GM19372 (cell line): Measurements from ENCODE around the gene ZNF513.
"Not testable (repeated sequence)": the region's sequence is repeated elsewhere in the genome, so short reads cannot be mapped to it uniquely, and the experiment has no call there.

Experiments used
- ATAC-seq: cut with Tn5 transposase; IDR thresholded peaks from one replicate; pipeline ENCODE4 v1.9.1; 2021; ENCODE audit warnings: mild to moderate bottlenecking, low read depth, moderate library complexity; ENCODE audit not compliant: unreplicated experiment

The ZNF513 gene

GRCh38 chr2:27380626-27381545, at the start of gene ZNF513:
Gene ZNF513 (minus strand): TSS chr2:27380734. CDS start chr2:27380526, 208 bp downstream.
- ATAC-seq, result peak; percentile 96

GRCh38 chr2:27428978-27429541, 48.5 kb upstream of the ZNF513 start:
- ATAC-seq, result peak; percentile 53

GRCh38 chr2:27428213-27428977, 47.9 kb upstream of the ZNF513 start, which contains the start of gene NRBP1:
Gene NRBP1 (plus strand): TSS chr2:27428631. CDS start chr2:27433274, 4,643 bp downstream.
- ATAC-seq, result peak; percentile 88

GRCh38 chr2:27427863-27428212, 47.3 kb upstream of the ZNF513 start:
- no peak for ATAC-seq

GRCh38 chr2:27425039-27425438, 44.5 kb upstream of the ZNF513 start:
- ATAC-seq, result not testable (repeated sequence)

GRCh38 chr2:27422958-27423357, 42.4 kb upstream of the ZNF513 start:
- ATAC-seq, result no peak

- no peak for ATAC-seq
Measured at GRCh38 chr2:27421660-27422250, 41.2 kb upstream of the ZNF513 start.

GRCh38 chr2:27420996-27421395, 40.5 kb upstream of the ZNF513 start:
- no peak for ATAC-seq

GRCh38 chr2:27416151-27416550, 35.6 kb upstream of the ZNF513 start:
- no peak for ATAC-seq

- no peak for ATAC-seq
Measured at GRCh38 chr2:27412419-27413152, 32.1 kb upstream of the ZNF513 start.

- ATAC-seq, result peak; percentile 94
Measured at GRCh38 chr2:27409321-27410073, 29.0 kb upstream of the ZNF513 start, which contains the start of gene PPM1G. Gene PPM1G (minus strand): TSS chr2:27409591. CDS start chr2:27409422, 169 bp downstream.

GRCh38 chr2:27408601-27409320, 28.2 kb upstream of the ZNF513 start:
- ATAC-seq, result peak; percentile 3

- ATAC-seq, result no peak
Measured at GRCh38 chr2:27407798-27408491, 27.4 kb upstream of the ZNF513 start.

GRCh38 chr2:27400348-27401135, 20.0 kb upstream of the ZNF513 start:
- ATAC-seq, result no peak

- ATAC-seq, result no peak
Measured at GRCh38 chr2:27398962-27399361, 18.4 kb upstream of the ZNF513 start.

- ATAC-seq, result no peak
Measured at GRCh38 chr2:27393225-27393624, 12.7 kb upstream of the ZNF513 start.
